Measurements from ENCODE around the gene TFR2. TPM values are rescaled to one million over a fixed set of nuclear protein-coding genes. Genes with fewer than 3 reads are reported as not detected.

Gene TFR2
- total and polyA plus RNA-seq, 9 donors: 0.22 to 2.2 (median 0.81) TPM

- peak; percentile 100 for DNase-seq
- Histone ChIP-seq H3K27ac (ENCODE audit: low read length) (peak within 1 kb of the TSS; percentile 94), H3K4me3 (ENCODE audit: low read length) (peak within 1 kb of the TSS; percentile 88), H3K27me3 (ENCODE audit: control insufficient read depth, insufficient read depth, low read length) (no peaks in the 10 kb centered on the region), H3K4me1 (ENCODE audit: control insufficient read depth, insufficient read depth, low read length) (peaks cover 10% of the 10 kb centered on the region), H3K36me3 (ENCODE audit: control insufficient read depth, insufficient read depth, low read length) (peaks cover 12% of the 10 kb centered on the region), H3K9me3 (replicated peaks; ENCODE audit: control insufficient read depth, low read depth, low read length) (no peaks in the 10 kb centered on the region)
- under 1% methylated on average over 61 of the region's 61 CpGs for WGBS (ENCODE audit: insufficient coverage)
Observed at GRCh38 chr7:100611983-100612729, 29.2 kb downstream of the TFR2 start, which contains the start of gene MOSPD3. TSS of gene MOSPD3 (plus strand) at chr7:100612540. CDS start at chr7:100612792, 252 bp downstream.

- WGBS (ENCODE audit: insufficient coverage): 95% methylated on average over 5 of the region's 5 CpGs
- Histone ChIP-seq H3K27me3 (ENCODE audit: control insufficient read depth, insufficient read depth, low read length) (peaks cover 14% of the 10 kb centered on the region), H3K9me3 (replicated peaks; ENCODE audit: control insufficient read depth, low read depth, low read length) (no peaks in the 10 kb centered on the region), H3K4me3 (ENCODE audit: low read length) (no peak overlapping the region), H3K36me3 (ENCODE audit: control insufficient read depth, insufficient read depth, low read length) (peaks cover 18% of the 10 kb centered on the region), H3K27ac (ENCODE audit: low read length) (no peak overlapping the region), H3K4me1 (ENCODE audit: control insufficient read depth, insufficient read depth, low read length) (peaks cover 22% of the 10 kb centered on the region)
- DNase-seq: no peak
Observed at GRCh38 chr7:100609958-100610357, 31.4 kb downstream of the TFR2 start.

GRCh38 chr7:100607111-100607510, 34.2 kb downstream of the TFR2 start:
- Histone ChIP-seq H3K27me3 (ENCODE audit: control insufficient read depth, insufficient read depth, low read length) (peaks cover 19% of the 10 kb centered on the region), H3K4me3 (ENCODE audit: low read length) (no peak overlapping the region), H3K27ac (ENCODE audit: low read length) (no peak overlapping the region), H3K36me3 (ENCODE audit: control insufficient read depth, insufficient read depth, low read length) (peaks cover 13% of the 10 kb centered on the region), H3K4me1 (ENCODE audit: control insufficient read depth, insufficient read depth, low read length) (peaks cover 30% of the 10 kb centered on the region), H3K9me3 (replicated peaks; ENCODE audit: control insufficient read depth, low read depth, low read length) (no peaks in the 10 kb centered on the region)
- DNase-seq: no peak
- 88% methylated on average over 4 of the region's 8 CpGs for WGBS (ENCODE audit: insufficient coverage)

- no peak for DNase-seq
- Histone ChIP-seq H3K9me3 (replicated peaks; ENCODE audit: control insufficient read depth, low read depth, low read length) (no peaks in the 10 kb centered on the region), H3K27me3 (ENCODE audit: control insufficient read depth, insufficient read depth, low read length) (peaks cover 19% of the 10 kb centered on the region), H3K27ac (ENCODE audit: low read length) (no peak overlapping the region), H3K4me3 (ENCODE audit: low read length) (no peak overlapping the region), H3K36me3 (ENCODE audit: control insufficient read depth, insufficient read depth, low read length) (peaks cover 13% of the 10 kb centered on the region), H3K4me1 (ENCODE audit: control insufficient read depth, insufficient read depth, low read length) (peaks cover 34% of the 10 kb centered on the region)
- 88% methylated on average over 6 of the region's 12 CpGs for WGBS (ENCODE audit: insufficient coverage)
Observed at GRCh38 chr7:100606313-100606712, 35.0 kb downstream of the TFR2 start.

DNA sequence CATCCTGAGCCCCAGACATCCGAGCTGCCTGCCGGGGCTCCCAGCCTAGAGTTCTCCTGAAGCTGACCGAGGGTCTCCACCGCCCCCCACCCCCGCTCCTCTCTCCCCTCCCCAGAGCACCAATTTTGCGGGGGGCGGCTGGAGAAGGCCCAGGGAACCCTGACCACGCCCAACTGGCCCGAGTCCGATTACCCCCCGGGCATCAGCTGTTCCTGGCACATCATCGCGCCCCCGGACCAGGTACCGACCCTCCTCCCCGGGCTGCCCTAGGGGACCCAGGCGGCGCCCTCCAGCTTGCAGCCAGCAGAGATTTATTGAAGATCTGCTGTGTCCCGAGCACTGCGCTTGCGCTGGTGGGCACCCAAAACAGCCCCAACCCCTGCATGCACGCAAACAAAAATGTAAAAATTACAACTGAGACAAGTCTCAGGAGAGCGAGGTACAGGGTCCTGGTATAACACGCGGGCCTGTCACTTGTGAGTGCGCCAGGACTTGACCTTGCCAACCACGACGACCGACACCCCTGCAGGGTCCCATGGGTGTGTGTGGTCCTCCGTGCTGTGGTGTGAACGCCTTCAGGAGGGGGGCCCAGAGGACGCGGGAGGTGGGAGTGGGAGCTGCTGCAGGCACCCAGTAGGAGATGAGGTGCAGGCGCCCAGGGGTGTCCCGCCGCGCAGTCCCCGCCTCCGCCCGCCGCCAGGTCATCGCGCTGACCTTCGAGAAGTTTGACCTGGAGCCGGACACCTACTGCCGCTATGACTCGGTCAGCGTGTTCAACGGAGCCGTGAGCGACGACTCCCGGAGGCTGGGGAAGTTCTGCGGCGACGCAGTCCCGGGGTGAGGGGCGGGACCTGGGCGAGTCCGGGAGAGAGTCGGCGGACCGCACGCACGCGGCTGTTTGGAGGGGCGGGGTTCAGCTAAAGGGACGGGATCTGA, 36.1 kb downstream of the TFR2 start:
- peak overlapping the region; percentile 7 for H3K27ac ChIP-seq (ENCODE audit: low read length)
- DNase-seq: no peak
- peak overlapping the region; percentile 79 for H3K4me3 ChIP-seq (ENCODE audit: low read length)
- 14% methylated on average over 62 of the region's 68 CpGs for WGBS (ENCODE audit: insufficient coverage)
- H3K4me1 ChIP-seq (ENCODE audit: control insufficient read depth, insufficient read depth, low read length): peaks cover 36% of the 10 kb centered on the region
- H3K9me3 ChIP-seq (replicated peaks; ENCODE audit: control insufficient read depth, low read depth, low read length): no peaks in the 10 kb centered on the region
- peaks cover 13% of the 10 kb centered on the region for H3K36me3 ChIP-seq (ENCODE audit: control insufficient read depth, insufficient read depth, low read length)
- H3K27me3 ChIP-seq (ENCODE audit: control insufficient read depth, insufficient read depth, low read length): peaks cover 19% of the 10 kb centered on the region

GRCh38 chr7:100604028-100604975, 37.0 kb downstream of the TFR2 start:
- no peaks in the 10 kb centered on the region for H3K9me3 ChIP-seq (replicated peaks; ENCODE audit: control insufficient read depth, low read depth, low read length)
- DNase-seq: peak; percentile 82
- under 1% methylated on average over 53 of the region's 70 CpGs for WGBS (ENCODE audit: insufficient coverage)
- H3K27me3 ChIP-seq (ENCODE audit: control insufficient read depth, insufficient read depth, low read length): peaks cover 19% of the 10 kb centered on the region
- H3K36me3 ChIP-seq (ENCODE audit: control insufficient read depth, insufficient read depth, low read length): peaks cover 13% of the 10 kb centered on the region
- H3K27ac ChIP-seq (ENCODE audit: low read length): peak overlapping the region; percentile 90
- H3K4me1 ChIP-seq (ENCODE audit: control insufficient read depth, insufficient read depth, low read length): peaks cover 36% of the 10 kb centered on the region
- peak overlapping the region; percentile 79 for H3K4me3 ChIP-seq (ENCODE audit: low read length)

GRCh38 chr7:100603726-100604027, 37.7 kb downstream of the TFR2 start:
- H3K36me3 ChIP-seq (ENCODE audit: control insufficient read depth, insufficient read depth, low read length): peaks cover 13% of the 10 kb centered on the region
- H3K4me1 ChIP-seq (ENCODE audit: control insufficient read depth, insufficient read depth, low read length): peaks cover 36% of the 10 kb centered on the region
- WGBS (ENCODE audit: insufficient coverage): 4% methylated on average over 10 of the region's 10 CpGs
- DNase-seq: peak; percentile 60
- peak overlapping the region; percentile 79 for H3K4me3 ChIP-seq (ENCODE audit: low read length)
- peaks cover 19% of the 10 kb centered on the region for H3K27me3 ChIP-seq (ENCODE audit: control insufficient read depth, insufficient read depth, low read length)
- no peaks in the 10 kb centered on the region for H3K9me3 ChIP-seq (replicated peaks; ENCODE audit: control insufficient read depth, low read depth, low read length)
- peak overlapping the region; percentile 90 for H3K27ac ChIP-seq (ENCODE audit: low read length)

GRCh38 chr7:100602889-100603725, 38.2 kb downstream of the TFR2 start:
- H3K9me3 ChIP-seq (replicated peaks; ENCODE audit: control insufficient read depth, low read depth, low read length): no peaks in the 10 kb centered on the region
- peaks cover 36% of the 10 kb centered on the region for H3K4me1 ChIP-seq (ENCODE audit: control insufficient read depth, insufficient read depth, low read length)
- H3K27ac ChIP-seq (ENCODE audit: low read length): peak overlapping the region; percentile 90
- H3K4me3 ChIP-seq (ENCODE audit: low read length): peak overlapping the region; percentile 79
- peaks cover 13% of the 10 kb centered on the region for H3K36me3 ChIP-seq (ENCODE audit: control insufficient read depth, insufficient read depth, low read length)
- 6% methylated on average over 8 of the region's 21 CpGs for WGBS (ENCODE audit: insufficient coverage)
- H3K27me3 ChIP-seq (ENCODE audit: control insufficient read depth, insufficient read depth, low read length): peaks cover 19% of the 10 kb centered on the region
- peak; percentile 96 for DNase-seq

- H3K9me3 ChIP-seq (replicated peaks; ENCODE audit: control insufficient read depth, low read depth, low read length): no peaks in the 10 kb centered on the region
- H3K4me3 ChIP-seq (ENCODE audit: low read length): no peak overlapping the region
- 64% methylated on average over 5 of the region's 9 CpGs for WGBS (ENCODE audit: insufficient coverage)
- H3K4me1 ChIP-seq (ENCODE audit: control insufficient read depth, insufficient read depth, low read length): peaks cover 30% of the 10 kb centered on the region
- peaks cover 12% of the 10 kb centered on the region for H3K27me3 ChIP-seq (ENCODE audit: control insufficient read depth, insufficient read depth, low read length)
- DNase-seq: no peak
- H3K36me3 ChIP-seq (ENCODE audit: control insufficient read depth, insufficient read depth, low read length): peaks cover 2% of the 10 kb centered on the region
- no peak overlapping the region for H3K27ac ChIP-seq (ENCODE audit: low read length)
Observed at GRCh38 chr7:100600730-100601038, 40.7 kb downstream of the TFR2 start.

Measured in muscle of leg (tissue), 11 donors.